GM21447 (cell line): ENCODE data around the gene TEX28.
A peak's percentile ranks its signal among the peaks of the same experiment; 100 is the strongest.

Experiments used
- ATAC-seq: cut with Tn5 transposase; IDR thresholded peaks from one replicate; pipeline ENCODE4 v1.9.1; 2021; ENCODE audit not compliant: unreplicated experiment

Gene TEX28

GRCh38 chrX:154294791-154295574 lies at the start of gene TEX28:
TEX28 (minus strand) TSS chrX:154295124; CDS start chrX:154292117, 3,007 bp downstream.
- ATAC-seq: no peak

- peak; percentile 30 for ATAC-seq
Observed at GRCh38 chrX:154343620-154344019, 48.7 kb upstream of the TEX28 start.

GRCh38 chrX:154343063-154343462 lies 48.1 kb upstream of the TEX28 start:
- peak; percentile 21 for ATAC-seq

GRCh38 chrX:154341399-154342298 lies 46.7 kb upstream of the TEX28 start:
- ATAC-seq: peak; percentile 62

- no peak for ATAC-seq
Observed at GRCh38 chrX:154334496-154334895, 39.6 kb upstream of the TEX28 start.

- peak; percentile 85 for ATAC-seq
Observed at GRCh38 chrX:154333837-154334271, 38.9 kb upstream of the TEX28 start.

GRCh38 chrX:154333116-154333515 lies 38.2 kb upstream of the TEX28 start:
- no peak for ATAC-seq

- no peak for ATAC-seq
Observed at GRCh38 chrX:154332561-154332960, 37.6 kb upstream of the TEX28 start.

- ATAC-seq: no peak
Observed at GRCh38 chrX:154329294-154329693, 34.4 kb upstream of the TEX28 start.

GRCh38 chrX:154328646-154329045 lies 33.7 kb upstream of the TEX28 start:
- no peak for ATAC-seq

- no peak for ATAC-seq
Observed at GRCh38 chrX:154327038-154327820, 32.3 kb upstream of the TEX28 start.

GRCh38 chrX:154325541-154325940 lies 30.6 kb upstream of the TEX28 start:
- no peak for ATAC-seq

GRCh38 chrX:154323537-154323936 lies 28.6 kb upstream of the TEX28 start:
- no peak for ATAC-seq

GRCh38 chrX:154322890-154323289 lies 28.0 kb upstream of the TEX28 start:
- no peak for ATAC-seq

- no peak for ATAC-seq
Observed at GRCh38 chrX:154321594-154321993, 26.7 kb upstream of the TEX28 start.

GRCh38 chrX:154321152-154321551 lies 26.2 kb upstream of the TEX28 start:
- no peak for ATAC-seq

GRCh38 chrX:154320406-154320805 lies 25.5 kb upstream of the TEX28 start:
- ATAC-seq: no peak

GRCh38 chrX:154317391-154317995 lies 22.6 kb upstream of the TEX28 start:
- ATAC-seq: no peak

GRCh38 chrX:154315416-154315815 lies 20.5 kb upstream of the TEX28 start:
- ATAC-seq: no peak

- ATAC-seq: no peak
Observed at GRCh38 chrX:154313147-154313546, 18.2 kb upstream of the TEX28 start.

- no peak for ATAC-seq
Observed at GRCh38 chrX:154312116-154312515, 17.2 kb upstream of the TEX28 start.
